OCI-LY7 (cell line): ENCODE measurements around the gene SPAG9. TPM values are rescaled to one million over a fixed set of nuclear protein-coding genes. Genes with fewer than 3 reads are reported as not detected.

Experiments
- BruUV-seq: library from RNA; stranded (reverse); fragments of 400-500 nt; replicated peaks from 2 replicates; lab custom pipeline; 2021; lab: Mats Ljungman, UMichigan
- CTCF ChIA-PET: fragments of 300-600 bp; sonication (Branson Sonifier 250); formaldehyde crosslinking; loops from one replicate; lab custom pipeline; 2022; ENCODE audit warnings: antibody characterized with exemption; ENCODE audit not compliant: unreplicated experiment; lab: Charles Lee
- POLR2A ChIA-PET: fragments of 300-600 bp; sonication (Branson Sonifier 250); formaldehyde crosslinking; loops from one replicate; lab custom pipeline; 2022; ENCODE audit warnings: antibody characterized with exemption; lab: Charles Lee
- DNase-seq: peaks from one replicate; pipeline ENCODE4 v3.0.0-alpha.2; 2015; ENCODE audit warnings: low spot score
- H2AFZ ChIP-seq: fragments of 200-600 bp; sonication (generic), shearing (Covaris generic); 2 replicates; pipeline ENCODE4 v1.6.1; 2014; ENCODE audit warnings: mild to moderate bottlenecking, antibody characterized with exemption, low read length, moderate library complexity
- H3K27ac ChIP-seq: fragments of 200-600 bp; sonication (generic); 2 replicates; pipeline ENCODE4 v1.5.1; 2014; ENCODE audit warnings: mixed run types, low read depth, mild to moderate bottlenecking, moderate library complexity, low read length, inconsistent platforms; ENCODE audit not compliant: poor library complexity, severe bottlenecking
- H3K36me3 ChIP-seq: fragments of 200-600 bp; sonication (generic); 2 replicates; pipeline ENCODE4 v1.6.1; 2014; ENCODE audit warnings: mild to moderate bottlenecking, antibody characterized with exemption, low read length, moderate library complexity, mixed read lengths; ENCODE audit not compliant: insufficient read depth
- H3K4me1 ChIP-seq: fragments of 200-600 bp; sonication (generic); 2 replicates; pipeline ENCODE4 v1.5.1; 2014; ENCODE audit warnings: mild to moderate bottlenecking, low read length; ENCODE audit not compliant: insufficient read depth, poor library complexity, severe bottlenecking
- H3K4me2 ChIP-seq: fragments of 200-600 bp; sonication (generic); 2 replicates; pipeline ENCODE4 v1.6.1; 2014; ENCODE audit warnings: mild to moderate bottlenecking, low read length
- H3K4me3 ChIP-seq: fragments of 200-600 bp; sonication (generic); 2 replicates; pipeline ENCODE4 v1.5.1; 2014; ENCODE audit warnings: mild to moderate bottlenecking, low read depth, low read length; ENCODE audit not compliant: poor library complexity, severe bottlenecking
- H3K79me2 ChIP-seq: fragments of 200-600 bp; sonication (generic); 2 replicates; pipeline ENCODE4 v1.6.1; 2016; ENCODE audit warnings: low read depth, mild to moderate bottlenecking, low read length, moderate library complexity, mixed read lengths; ENCODE audit not compliant: insufficient read depth
- H3K9me2 ChIP-seq: fragments of 200-600 bp; sonication (generic); 2 replicates; pipeline ENCODE4 v1.6.1; 2016; ENCODE audit warnings: mild to moderate bottlenecking, low read length, mixed read lengths; ENCODE audit not compliant: insufficient read depth
- H3K9me3 ChIP-seq: fragments of 200-600 bp; sonication (generic); 2 replicates; pipeline ENCODE4 v1.6.1; 2014; ENCODE audit warnings: mild to moderate bottlenecking, mixed run types, low read length, mixed read lengths
- H4K20me1 ChIP-seq: fragments of 200-600 bp; sonication (generic); 2 replicates; pipeline ENCODE4 v1.6.1; 2014; ENCODE audit warnings: mild to moderate bottlenecking, antibody characterized with exemption, low read length, moderate library complexity, mixed read lengths; ENCODE audit not compliant: insufficient read depth
- CTCF ChIP-seq: fragments of 200-600 bp; sonication (generic); conservative IDR thresholded peaks from 2 replicates; pipeline ENCODE4 v1.5.1; 2014; ENCODE audit warnings: mild to moderate bottlenecking, antibody characterized with exemption, low read length, moderate library complexity, mixed read lengths
- EZH2phosphoT487 ChIP-seq: fragments of 200-600 bp; sonication (generic); IDR thresholded peaks from 2 replicates; pipeline ENCODE4 v1.6.1; 2018; ENCODE audit warnings: low read depth, borderline replicate concordance, mild to moderate bottlenecking, mixed run types, antibody characterized with exemption, low read length, moderate library complexity, mixed read lengths
- intact Hi-C: fragments of 100-400 bp; cut with micrococcal nuclease; formaldehyde crosslinking; loops from one replicate; pipeline ENCODE4 v1.10.0; 2022; ENCODE audit not compliant: unreplicated experiment
- total RNA-seq, 2 experiments: library from RNA; depleted of rRNA in 1 of 2; stranded (reverse); fragments of >200 nt in 1 of 2; shearing (Covaris generic) in 1 of 2; gene quantifications; 2 replicates each; pipeline ENCODE4 v1.2.3, GENCODE V29; 2014 to 2022

SPAG9 gene
- total RNA-seq, 2 experiments from 2014 or later, result 75.5 to 78.9 TPM

DNA sequence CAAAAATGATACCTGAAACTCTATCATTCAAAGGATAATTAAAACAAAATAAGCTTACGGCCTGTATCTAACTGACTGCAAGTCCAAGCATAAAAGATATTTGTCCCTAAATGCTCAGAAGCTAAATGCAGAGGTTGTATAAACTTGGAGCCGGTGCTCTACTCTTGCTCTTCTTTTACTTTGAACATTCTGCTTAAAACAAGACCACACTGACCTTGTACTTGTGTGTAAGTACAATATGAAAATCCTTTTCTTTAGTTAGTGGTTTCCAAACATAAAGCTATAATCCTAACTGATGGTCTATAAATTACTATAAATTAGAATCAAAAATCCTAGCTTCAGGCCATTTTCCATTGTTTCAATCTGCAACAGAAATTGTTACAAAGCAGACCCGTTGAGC lies 74.6 kb downstream of the SPAG9 start:
- Histone ChIP-seq H4K20me1 (no peaks in the 10 kb centered on the region), H3K9me2 (no peaks in the 10 kb centered on the region), H3K36me3 (peaks cover 20% of the 10 kb centered on the region), H3K79me2 (peaks cover 29% of the 10 kb centered on the region; the same call in 1 of the 2 replicates), H3K4me2 (no peak overlapping the region), H3K9me3 (no peaks in the 10 kb centered on the region), H3K4me1 (peaks cover 12% of the 10 kb centered on the region), H3K4me3 (no peak overlapping the region), H2AFZ (no peak overlapping the region), H3K27ac (no peak overlapping the region)
- no peak for DNase-seq
- CTCF ChIA-PET, result no interaction called here
- no peak for TF ChIP-seq EZH2phosphoT487
- TF ChIP-seq CTCF, result no peak
- intact Hi-C loops, result no loop called here
- no TSS peak for BruUV-seq
- POLR2A ChIA-PET, result interaction anchor here (0.6 to 2.1 kb wide), 7 partner anchors 8 to 106 kb away, joined by 3 to 6 read pairs (median 4); partner anchors contain the start of gene SPAG9

- Histone ChIP-seq H3K27ac (no peak overlapping the region), H3K9me3 (no peaks in the 10 kb centered on the region), H3K4me2 (no peak overlapping the region), H3K4me1 (peaks cover 8% of the 10 kb centered on the region), H3K36me3 (peaks cover 24% of the 10 kb centered on the region), H2AFZ (no peak overlapping the region), H3K9me2 (no peaks in the 10 kb centered on the region), H4K20me1 (no peaks in the 10 kb centered on the region), H3K4me3 (no peak overlapping the region), H3K79me2 (peaks cover 29% of the 10 kb centered on the region; the same call in 1 of the 2 replicates)
- ChIA-PET CTCF (no interaction called here), POLR2A (interaction anchor here (0.6 to 2.1 kb wide), 6 partner anchors 7 to 106 kb away, joined by 3 to 6 read pairs (median 4); partner anchors contain the start of gene SPAG9)
- intact Hi-C loops, result no loop called here
- TF ChIP-seq CTCF, result no peak
- TF ChIP-seq EZH2phosphoT487, result no peak
- BruUV-seq, result no TSS peak
- no peak for DNase-seq
Observed at GRCh38 chr17:51045621-51046020, 75.0 kb downstream of the SPAG9 start.

- ChIA-PET POLR2A (interaction anchor here (1.0 to 1.1 kb wide), 2 partner anchors 15 to 31 kb away, joined by 3 read pairs; no protein-coding TSS in a partner anchor), CTCF (no interaction called here)
- H3K9me3 ChIP-seq, result no peaks in the 10 kb centered on the region
- H2AFZ ChIP-seq, result no peak overlapping the region
- H3K9me2 ChIP-seq, result no peaks in the 10 kb centered on the region
- no peak overlapping the region for H3K4me2 ChIP-seq
- H3K27ac ChIP-seq, result no peak overlapping the region
- TF ChIP-seq CTCF (no peak), EZH2phosphoT487 (no peak)
- no peaks in the 10 kb centered on the region for H4K20me1 ChIP-seq
- no peak for DNase-seq
- peaks cover 31% of the 10 kb centered on the region for H3K36me3 ChIP-seq
- BruUV-seq, result no TSS peak
- peaks cover 23% of the 10 kb centered on the region; the same call in 1 of the 2 replicates for H3K79me2 ChIP-seq
- peaks cover 2% of the 10 kb centered on the region for H3K4me1 ChIP-seq
- intact Hi-C loops, result no loop called here
- H3K4me3 ChIP-seq, result no peak overlapping the region
Observed at GRCh38 chr17:51044976-51045375, 75.7 kb downstream of the SPAG9 start.
